Measurements from ENCODE around the gene SH2B2. TPM values are rescaled to one million over a fixed set of nuclear protein-coding genes. Genes with fewer than 3 reads are reported as not detected.

Gene SH2B2
- total and polyA plus RNA-seq, 2 donors (not counting 3 experiments of a cell fraction or from before 2014, with no cell fraction given): 0.69 to 0.73 TPM

GRCh38 chr7:102253973-102254370 lies 32.7 kb upstream of the SH2B2 start:
- no peak overlapping the region for H3K4me2 ChIP-seq (ENCODE audit: insufficient read depth, low read length)
- intact Hi-C loops (cut with micrococcal nuclease): no loop called here
- H3K9me3 ChIP-seq (replicated peaks; ENCODE audit: control insufficient read depth, insufficient read depth, low read length): no peaks in the 10 kb centered on the region

More at GRCh38 chr7:102253973-102254370, 32.7 kb upstream of the SH2B2 start:
- TF ChIP-seq MYC (IDR thresholded peaks at IDR 0.05; ENCODE audit: low read depth, low read length): no peak
- no peak for TF ChIP-seq CTCF (IDR thresholded peaks at IDR 0.05; ENCODE audit: extremely low read depth in 1 of 2, insufficient read depth in 1 of 2, low read depth in 1 of 2, low read length in 2 of 2)
- no peak for TF ChIP-seq EZH2 (IDR thresholded peaks at IDR 0.05; ENCODE audit: borderline replicate concordance, low read depth, low read length, severe bottlenecking)
- TF ChIP-seq JUN (IDR thresholded peaks at IDR 0.05; ENCODE audit: borderline replicate concordance, insufficient read depth, insufficient read length, low read depth): no peak
- TF ChIP-seq GATA2 (IDR thresholded peaks at IDR 0.05; ENCODE audit: insufficient read depth, insufficient read length, low read depth, low read length): no peak
- TF ChIP-seq, protein P1, sequence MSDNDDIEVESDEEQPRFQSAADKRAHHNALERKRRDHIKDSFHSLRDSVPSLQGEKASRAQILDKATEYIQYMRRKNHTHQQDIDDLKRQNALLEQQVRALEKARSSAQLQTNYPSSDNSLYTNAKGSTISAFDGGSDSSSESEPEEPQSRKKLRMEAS (IDR thresholded peaks at IDR 0.05; ENCODE audit: insufficient read depth, insufficient read length): no peak
- TF ChIP-seq POLR2AphosphoS5 (IDR thresholded peaks at IDR 0.05; ENCODE audit: insufficient read depth, low read depth, low read length): no peak
- no peak for TF ChIP-seq FOS (IDR thresholded peaks at IDR 0.05; ENCODE audit: borderline replicate concordance, insufficient read depth, low read length)
- TF ChIP-seq POLR2A (IDR thresholded peaks at IDR 0.05; ENCODE audit: low read depth, low read length): no peak
- Histone ChIP-seq H3K4me1 (ENCODE audit: control insufficient read depth, extremely low read depth, insufficient read depth, low read length) (no peaks in the 10 kb centered on the region), H2AFZ (ENCODE audit: low read depth, low read length) (no peak overlapping the region), H3K27me3 (ENCODE audit: control insufficient read depth in 2 of 2, insufficient read depth in 2 of 2, low read length in 2 of 2) (no peaks in the 10 kb centered on the region), H3K9ac (replicated peaks; ENCODE audit: extremely low read depth, insufficient read depth, low read length) (no peak overlapping the region), H4K20me1 (replicated peaks; ENCODE audit: control insufficient read depth, extremely low read depth, insufficient read depth, low read length) (no peaks in the 10 kb centered on the region), H3K9me1 (replicated peaks; ENCODE audit: control insufficient read depth, extremely low read depth, insufficient read depth, low read length) (no peaks in the 10 kb centered on the region), H3K79me2 (ENCODE audit: control insufficient read depth, insufficient read depth, low read length) (no peaks in the 10 kb centered on the region), H3K4me3 (replicated peaks in 1 of 3; ENCODE audit: insufficient read depth in 1 of 3, low read depth in 1 of 3, low read length in 3 of 3) (no peak overlapping the region), H3K36me3 (ENCODE audit: control insufficient read depth in 2 of 2, extremely low read depth in 1 of 2, insufficient read depth in 2 of 2, low read length in 2 of 2) (peaks cover 0 to 2% of the 10 kb centered on the region in 2 experiments), H3K27ac (ENCODE audit: insufficient read depth, low read depth, low read length) (no peak overlapping the region)
- dilution Hi-C loops (cut with MboI; ENCODE audit: extremely low pct_ligation_motif_present, low sequenced_read_pairs): no loop called here
- CTCF ChIA-PET: interaction anchor here (0.7 to 1.8 kb wide), 3 partner anchors 9 to 711 kb away, joined by 3 to 4 read pairs (median 3); no protein-coding TSS in a partner anchor
- POLR2A ChIA-PET: interaction anchor here (0.6 kb wide), 1 partner anchor 420 kb away, joined by 13 read pairs; no protein-coding TSS in a partner anchor
- BruUV-seq (replicated peaks): no TSS peak
- FAIRE-seq (no peak), DNase-seq (ENCODE audit: low read depth, low spot score) (no peak)

Measured in endothelial cell of umbilical vein (primary cell).